Activated CD4-positive, alpha-beta T cell treated with anti-CD3 and anti-CD28 coated beads, Interleukin-2, amount 50 U/mL, for 1 hour (primary cell): ENCODE results near the gene CAMK4.
"Not testable (repeated sequence)": the region's sequence is repeated elsewhere in the genome, so short reads cannot be mapped to it uniquely, and the experiment has no call there.

Experiments
- DNase-seq: peaks from one replicate; pipeline ENCODE4 v3.0.0-alpha.2; 2020

CAMK4 gene

DNA sequence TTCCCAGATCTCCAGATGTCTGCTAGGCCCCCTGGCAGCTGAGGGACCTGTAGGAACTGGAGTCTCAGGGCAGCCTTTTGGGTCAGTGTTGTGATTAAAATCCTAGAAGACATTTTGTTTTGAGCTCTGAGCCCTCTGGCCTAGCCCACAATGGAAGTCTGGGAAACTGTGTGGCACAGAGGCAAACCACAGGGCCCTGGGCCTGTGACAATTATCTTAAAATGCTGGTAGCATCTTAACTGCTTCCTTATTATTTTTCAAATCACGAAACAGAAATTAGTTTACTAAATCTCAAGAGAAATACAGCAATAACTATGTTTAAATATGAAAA, 162.6 kb downstream of the CAMK4 start:
- no peak for DNase-seq

DNA sequence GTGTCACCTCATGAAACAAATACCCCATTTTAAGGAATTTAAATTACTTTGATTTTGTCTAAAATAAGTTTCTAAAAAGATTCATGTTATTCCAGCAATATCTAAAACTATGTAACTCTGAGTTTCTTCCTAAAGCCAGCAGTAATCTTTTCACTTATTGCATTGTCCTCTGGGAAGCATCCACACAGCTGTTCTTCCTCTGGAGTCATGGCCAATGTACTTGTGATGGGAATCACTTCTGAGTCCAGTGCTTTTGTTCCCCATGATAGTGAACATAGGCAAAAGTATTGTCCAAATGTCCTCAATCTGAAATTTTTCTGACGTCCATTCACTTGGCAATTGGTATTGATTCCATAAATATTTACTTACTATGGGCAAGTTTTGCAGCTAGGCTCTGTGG, 163.2 kb downstream of the CAMK4 start:
- DNase-seq: no peak

DNA sequence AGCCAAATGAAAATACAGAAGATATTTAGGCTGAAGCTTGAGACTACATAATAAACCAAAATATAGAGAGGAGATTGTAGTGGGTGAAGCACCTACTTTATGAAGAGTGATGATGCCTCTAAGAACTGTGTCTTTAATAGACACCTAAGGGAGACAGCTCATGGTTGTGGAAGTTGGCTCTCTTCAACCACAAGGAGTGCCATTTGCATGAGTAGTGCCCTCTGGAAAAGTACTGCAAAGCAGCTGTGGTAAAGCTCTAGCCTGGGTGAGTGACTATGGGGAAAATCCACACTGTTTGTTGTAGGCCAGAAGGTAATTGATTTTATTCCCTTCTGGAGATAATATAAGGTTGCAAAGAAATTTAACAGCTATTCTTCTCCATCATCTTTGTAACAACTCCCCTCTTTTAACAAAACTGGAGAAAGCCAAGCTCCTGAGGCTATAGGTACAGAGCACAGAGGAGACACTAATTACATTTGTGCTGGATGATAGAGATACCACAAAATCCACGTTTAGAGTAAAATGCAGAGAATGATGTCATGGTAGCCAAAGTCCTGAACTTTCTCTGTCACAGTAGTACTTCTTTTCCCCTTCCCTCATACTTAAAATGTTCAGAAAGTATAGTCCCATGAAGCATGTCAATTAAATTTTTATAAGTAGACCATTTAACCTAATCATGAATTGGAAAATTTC, 165.4 kb downstream of the CAMK4 start:
- DNase-seq: no peak

DNA sequence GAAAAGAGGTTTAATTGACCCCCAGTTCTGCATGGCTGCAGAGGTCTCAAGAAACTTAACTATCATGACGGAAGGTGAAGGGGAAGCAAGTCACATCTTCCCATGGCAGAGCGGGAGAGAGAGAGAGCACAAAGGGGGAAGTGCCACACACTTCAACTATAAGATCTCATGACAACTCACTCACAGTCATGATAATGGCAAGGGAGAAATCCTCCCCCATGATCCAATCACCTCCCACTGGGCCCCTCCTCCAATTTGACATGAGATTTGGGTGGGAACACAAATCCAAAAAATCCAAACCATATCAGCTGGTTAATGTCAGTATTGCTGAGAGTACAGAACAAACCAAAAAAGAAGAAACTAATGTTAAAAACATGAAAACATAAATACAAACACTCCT, 168.0 kb downstream of the CAMK4 start:
- no peak for DNase-seq

DNA sequence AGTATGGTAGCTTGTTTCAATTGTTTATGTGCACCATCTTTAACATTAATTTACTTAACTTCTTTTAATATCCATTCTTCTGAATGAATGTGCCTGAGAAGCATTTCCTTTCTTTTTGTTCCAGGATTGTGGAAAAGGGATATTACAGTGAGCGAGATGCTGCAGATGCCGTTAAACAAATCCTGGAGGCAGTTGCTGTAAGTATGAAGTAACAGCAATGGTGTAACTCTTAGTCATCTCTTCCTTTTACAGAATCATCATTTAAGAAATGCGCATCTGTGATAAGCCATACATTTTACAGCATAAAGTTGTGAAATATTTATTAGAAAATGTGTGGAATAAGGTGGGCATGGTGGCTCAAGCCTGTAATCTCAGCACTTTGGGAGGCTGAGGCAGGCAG, 170.4 kb downstream of the CAMK4 start:
- no peak for DNase-seq

DNA sequence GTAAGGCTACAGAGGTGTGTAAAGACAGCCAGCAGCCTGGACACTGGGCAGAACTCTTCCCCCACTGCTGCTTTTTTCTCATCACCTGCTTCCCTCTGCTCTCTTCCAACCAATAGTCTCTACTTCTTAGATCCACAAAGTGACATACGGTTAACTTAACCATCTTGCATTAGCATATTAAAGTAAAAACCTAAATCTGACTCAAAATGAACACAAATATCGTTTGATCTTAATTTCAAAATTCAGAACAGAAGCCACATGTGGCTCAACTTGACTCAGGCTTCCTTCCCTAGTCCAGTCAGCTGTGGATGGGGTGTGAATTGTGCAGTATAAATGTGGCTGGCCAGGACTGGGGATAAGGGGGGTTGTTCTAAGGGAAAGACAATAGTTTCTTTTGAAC, 173.8 kb downstream of the CAMK4 start:
- DNase-seq: no peak

DNA sequence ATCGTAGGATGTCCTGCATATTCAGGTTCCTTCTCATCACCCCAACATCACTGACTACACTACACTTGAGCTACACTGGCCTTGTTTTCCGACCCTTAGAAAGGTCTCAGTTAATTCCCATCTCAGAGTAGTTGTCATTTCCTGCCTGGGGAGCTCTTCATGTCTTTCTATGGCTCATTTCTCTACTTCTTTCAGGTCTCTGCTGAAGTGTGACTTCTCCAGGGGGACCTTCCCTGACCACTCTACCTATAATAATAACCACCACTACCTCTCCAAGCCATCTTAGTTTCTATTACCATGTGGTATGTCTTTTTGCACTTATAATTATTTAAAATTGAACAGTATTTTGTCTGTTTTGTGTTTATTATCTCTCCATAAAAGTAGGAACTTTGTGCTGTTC, 174.9 kb downstream of the CAMK4 start:
- DNase-seq: no peak

DNA sequence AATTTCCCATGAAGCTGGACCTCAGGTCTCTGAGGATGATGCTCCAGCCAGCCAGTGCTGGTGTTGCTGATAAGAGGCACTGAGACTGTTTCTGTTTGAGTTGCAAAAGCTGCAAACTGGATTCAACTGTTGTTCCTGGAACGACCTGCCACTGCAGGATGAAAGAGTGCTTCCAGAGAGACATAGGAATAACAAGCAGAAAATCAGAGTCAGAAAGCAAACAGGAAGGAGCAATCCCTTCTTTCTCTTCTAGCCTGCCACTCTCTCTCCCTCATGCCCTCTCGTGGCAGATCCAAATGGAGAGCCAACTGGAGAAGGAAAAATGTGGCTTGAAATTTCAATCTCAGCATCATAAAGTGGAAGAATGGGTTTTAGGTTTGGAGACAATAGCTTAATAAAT, 177.7 kb downstream of the CAMK4 start:
- DNase-seq: no peak

DNA sequence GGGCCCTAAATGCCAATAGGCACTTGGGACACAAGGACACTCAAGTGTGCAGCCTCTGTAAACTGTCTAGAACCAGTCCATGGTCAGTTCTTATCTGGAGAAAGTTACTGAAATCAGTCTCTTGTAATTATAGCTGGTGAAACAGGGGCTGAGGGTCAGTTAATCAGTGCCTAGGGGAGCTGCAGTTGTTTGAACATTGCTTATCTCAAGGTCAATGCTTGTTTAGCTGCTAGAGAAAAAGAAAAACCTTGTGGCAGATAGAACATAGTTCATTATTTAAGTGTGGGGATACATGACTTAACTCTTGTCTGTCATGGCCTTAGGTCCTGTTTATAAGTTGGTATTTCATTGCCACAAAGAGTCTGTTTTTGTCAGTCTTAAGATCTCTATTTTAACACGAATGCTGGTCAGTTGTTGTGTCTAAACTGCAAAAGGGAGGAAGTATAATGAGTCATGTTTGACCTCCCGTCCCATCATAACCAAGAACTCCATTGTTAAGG, 180.1 kb downstream of the CAMK4 start:
- DNase-seq: no peak

DNA sequence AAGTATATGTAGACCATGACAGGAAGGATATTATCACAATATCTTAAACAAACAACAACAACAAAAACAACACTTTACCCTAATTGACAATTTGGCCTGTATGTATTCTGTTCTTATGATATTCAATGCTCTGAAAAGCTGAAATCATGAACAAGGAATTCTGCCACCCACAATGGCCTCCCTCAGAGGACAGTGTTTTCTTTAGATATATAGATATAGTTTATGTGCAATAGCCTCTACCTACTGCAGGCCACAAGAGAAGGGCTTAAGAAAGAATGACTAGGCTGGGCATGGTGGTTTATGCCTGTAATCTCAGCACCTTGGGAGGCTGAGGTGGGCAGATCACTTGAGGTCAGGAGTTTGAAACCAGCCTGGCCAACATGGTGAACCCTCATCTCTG, 183.4 kb downstream of the CAMK4 start:
- DNase-seq: no peak

DNA sequence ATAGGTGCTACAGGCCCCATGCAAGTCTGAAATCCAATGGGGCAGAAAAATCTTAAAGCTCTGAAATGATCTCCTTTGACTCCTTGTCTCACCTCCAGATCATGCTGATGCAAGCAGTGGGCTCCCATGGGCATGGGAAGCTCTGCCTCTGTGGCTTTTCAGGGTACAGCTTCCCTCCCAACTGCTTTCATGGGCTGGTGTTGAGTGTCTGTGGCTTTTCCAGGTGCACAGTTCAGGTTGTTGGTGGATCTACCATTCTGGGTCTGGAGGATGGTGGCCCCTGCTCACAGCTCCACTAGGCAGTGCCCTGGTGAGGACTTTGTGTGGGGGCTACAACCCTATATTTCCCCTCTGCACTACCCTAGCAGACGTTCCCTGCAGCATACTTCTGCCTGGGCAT, 184.6 kb downstream of the CAMK4 start:
- no peak for DNase-seq

DNA sequence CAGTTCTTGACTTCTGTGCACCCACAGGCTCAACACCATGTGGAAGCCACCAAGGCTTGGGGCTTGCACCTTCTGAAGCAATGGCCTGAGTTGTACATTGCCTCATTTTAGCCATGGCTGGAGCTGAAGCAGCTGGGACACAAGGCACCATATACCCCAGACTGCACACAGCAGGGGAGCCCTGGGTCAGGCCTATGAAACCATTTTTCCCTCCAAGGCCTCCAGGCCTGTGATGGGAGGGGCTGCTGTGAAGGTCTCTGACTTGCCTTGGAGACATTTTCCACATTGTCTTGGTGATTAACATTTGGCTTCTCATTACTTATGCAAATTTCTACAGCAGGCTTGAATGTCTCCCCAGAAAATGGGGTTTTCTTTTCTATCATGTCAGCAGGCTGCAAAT, 185.1 kb downstream of the CAMK4 start:
- not testable (repeated sequence) for DNase-seq

DNA sequence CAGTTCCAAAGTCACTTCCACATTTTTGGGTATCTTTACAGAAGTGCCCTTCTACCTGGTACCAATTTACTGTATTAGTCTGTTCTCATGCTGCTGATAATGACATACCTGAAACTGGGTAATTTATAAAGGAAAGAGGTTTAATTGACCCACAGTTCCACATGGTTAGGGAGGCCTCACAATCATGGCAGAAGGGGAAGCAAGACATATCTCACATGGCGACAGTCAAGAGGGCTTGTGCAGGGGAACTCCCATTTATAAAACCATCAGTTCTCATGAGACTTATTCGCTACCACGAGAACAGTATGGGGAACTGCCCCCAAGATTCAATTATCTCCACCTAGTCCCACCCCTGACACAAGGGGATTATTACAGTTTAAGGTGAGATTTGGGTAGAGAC, 185.9 kb downstream of the CAMK4 start:
- DNase-seq: not testable (repeated sequence)

DNA sequence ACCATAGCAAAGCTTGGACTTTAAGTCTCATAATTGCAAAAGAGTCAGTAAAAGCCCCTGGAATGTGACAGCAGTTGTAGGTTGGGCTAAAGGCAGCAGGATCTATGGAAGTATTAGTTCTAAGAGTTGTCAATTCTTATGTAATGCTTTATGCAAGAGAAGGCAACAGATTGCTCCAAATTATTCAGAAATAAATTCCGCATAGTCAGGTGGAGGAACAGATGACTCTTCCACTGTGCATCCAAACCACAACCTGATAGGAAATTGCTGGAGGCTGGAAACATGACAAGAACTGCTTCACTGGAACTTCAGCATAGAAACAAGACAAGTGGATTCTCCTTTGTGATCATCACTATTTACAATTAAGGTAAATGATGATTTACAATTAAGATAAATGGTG, 187.1 kb downstream of the CAMK4 start:
- DNase-seq: no peak

DNA sequence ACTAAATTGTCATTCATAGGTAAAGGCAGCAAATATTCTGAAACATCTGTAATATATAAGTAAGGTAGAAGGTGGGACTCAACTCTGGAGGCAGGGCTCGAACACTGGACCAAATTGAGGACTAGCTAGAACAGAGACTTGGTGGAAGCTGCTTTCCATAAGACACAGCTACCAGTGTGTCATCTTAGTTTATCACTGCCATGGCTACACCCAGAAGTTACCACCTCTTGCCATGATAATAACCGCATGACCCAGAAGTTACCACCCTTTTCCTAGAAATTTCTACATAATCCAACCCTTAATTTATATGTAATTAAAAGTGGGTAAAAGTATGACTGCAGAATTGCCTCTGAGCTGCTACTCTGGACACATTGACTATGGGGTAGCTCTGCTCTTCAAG, 188.4 kb downstream of the CAMK4 start:
- DNase-seq: no peak

DNA sequence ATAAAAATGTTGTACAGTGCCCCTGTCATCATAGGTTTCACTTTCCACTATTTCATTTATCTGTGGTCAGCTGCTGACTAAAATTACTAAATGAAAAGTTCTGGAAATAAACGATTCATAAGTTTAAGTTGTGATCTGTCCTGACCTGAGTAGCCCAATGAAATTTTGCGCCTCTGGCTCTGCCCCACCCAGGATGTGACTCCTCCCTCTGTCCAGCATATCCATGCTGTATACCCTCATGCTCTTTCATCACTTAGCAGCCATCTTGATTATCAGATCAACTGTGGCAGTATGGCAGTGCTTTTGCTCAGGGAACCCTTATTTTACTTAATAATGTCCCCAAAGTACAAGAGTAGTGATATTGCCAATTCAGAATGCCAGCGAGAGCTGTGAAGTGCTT, 190.9 kb downstream of the CAMK4 start:
- DNase-seq: no peak

DNA sequence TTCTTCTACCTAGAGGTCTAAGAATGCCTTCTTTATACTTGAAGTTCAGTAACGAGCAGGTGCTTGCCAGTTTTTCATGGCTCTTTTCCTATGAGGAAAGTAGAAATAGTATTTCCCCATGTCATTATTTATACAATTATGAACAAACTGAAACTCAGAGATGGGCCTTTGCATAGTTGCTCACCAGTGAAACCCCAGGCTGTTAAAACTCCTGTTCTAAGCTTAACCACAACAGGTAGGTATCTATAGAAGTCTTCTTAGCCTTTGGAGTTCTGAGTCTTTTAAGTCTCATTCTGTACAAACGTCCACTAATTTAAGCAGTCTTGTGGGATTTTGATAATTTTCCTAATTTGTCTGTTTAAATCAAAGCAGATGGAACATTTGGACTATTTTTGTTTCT, 198.1 kb downstream of the CAMK4 start:
- no peak for DNase-seq

DNA sequence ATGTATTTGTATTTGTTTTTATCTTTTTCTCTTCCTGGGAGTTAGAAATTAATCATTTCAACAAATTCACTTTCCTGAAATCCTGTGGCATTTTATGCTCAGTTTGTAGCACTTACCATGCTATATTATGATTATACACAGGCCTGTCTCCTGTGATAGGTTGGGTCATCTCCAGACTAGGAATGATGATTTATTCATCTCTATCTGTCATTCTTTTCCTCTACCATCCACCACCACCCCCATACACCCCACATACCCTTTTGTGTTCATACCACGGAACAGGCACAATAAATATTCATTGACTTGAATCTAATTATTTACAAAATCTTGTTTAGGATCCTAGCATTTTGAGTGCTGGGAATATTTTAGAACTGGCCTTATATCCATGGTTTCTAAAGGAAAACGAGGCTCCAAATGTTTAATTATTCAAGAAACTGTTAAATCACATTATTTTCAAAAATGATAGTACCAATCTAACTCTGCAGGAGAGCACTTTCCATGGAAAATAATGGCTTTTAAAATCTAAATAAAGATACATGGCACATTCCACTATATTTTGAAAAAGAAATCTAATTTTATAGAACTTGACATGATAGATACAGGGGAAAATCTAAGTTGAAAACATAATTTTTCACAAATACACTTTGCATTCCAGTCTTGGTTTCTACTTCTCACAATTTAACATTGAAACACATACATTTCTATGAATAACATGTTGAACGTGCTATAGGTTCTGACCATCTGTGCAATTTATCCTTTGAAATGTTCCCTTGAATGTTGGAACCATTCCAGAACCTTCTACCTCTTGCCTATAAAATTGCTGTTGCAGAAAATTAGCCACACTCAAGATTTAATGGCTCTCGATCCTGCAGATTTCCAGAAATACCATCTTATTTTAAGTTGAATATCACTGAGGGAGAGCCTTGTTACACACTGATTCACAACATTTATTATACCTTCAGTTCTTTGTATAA, 198.8 kb downstream of the CAMK4 start:
- no peak for DNase-seq

DNA sequence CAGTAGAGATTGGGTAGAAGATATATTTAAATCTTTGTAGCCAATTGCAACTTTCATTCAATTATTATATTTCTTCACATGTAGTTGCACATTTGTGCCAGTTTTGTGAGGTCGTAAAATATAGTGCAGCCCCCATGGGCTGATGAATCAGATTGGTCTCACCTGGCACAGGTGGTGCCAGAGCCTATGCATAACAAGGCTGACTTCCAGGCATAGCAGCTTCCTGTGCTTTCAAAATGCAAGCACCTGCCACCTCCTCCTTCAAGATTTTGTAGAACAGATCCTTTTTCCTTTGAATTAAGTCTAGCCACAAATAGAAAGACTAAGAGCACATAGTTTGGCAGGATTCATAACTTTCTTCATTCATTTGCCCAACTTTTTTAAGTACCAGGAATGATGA, 201.0 kb downstream of the CAMK4 start:
- no peak for DNase-seq

DNA sequence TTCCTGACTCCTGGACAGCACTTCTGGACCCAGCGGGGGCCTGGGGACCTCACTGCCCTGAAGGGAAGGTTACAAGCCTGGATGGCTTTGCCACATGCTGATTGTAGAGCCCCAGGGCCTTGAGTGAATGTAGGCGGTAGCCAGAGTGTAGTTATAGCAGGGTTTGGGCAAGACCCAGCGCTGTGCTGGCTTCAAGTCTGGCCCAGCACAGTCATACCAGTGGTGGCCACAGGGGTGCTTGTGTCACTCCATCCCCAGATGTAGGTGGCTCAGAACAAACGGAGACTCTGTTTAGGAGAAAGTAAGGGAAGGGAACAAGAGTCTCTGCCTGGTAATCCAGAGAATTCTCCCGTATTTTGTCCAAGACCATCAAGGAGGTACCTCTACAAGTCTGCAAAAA, 203.6 kb downstream of the CAMK4 start:
- no peak for DNase-seq

DNA sequence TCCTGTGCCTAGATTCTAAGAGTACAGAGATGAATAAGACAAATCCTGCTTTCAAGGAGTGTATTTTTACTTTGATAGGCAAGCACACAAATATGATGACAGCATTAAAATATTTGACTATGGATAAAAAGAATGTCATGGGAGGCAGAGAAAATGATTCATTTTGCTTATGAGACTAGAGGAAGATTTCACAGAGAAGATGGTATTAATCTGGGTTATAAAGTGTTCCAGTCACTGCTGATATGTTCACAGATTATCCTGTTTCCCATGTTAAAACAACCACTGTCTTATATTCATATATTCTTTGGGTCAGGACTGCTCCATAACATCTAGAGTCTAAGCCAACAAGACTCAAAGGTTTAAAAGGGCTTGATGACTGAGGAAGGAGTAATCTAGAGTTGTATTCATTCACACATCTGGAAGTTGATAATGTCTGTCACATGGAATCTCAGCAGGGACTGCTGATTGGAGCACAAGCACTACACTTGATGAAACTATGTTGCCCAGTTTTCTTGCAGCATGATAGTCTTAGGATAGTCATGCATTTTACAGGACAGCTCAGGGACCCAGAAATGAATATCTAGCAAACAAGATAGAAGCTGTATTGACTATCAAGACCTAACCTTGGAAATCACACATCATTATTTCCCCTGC, 208.8 kb downstream of the CAMK4 start:
- DNase-seq: no peak

DNA sequence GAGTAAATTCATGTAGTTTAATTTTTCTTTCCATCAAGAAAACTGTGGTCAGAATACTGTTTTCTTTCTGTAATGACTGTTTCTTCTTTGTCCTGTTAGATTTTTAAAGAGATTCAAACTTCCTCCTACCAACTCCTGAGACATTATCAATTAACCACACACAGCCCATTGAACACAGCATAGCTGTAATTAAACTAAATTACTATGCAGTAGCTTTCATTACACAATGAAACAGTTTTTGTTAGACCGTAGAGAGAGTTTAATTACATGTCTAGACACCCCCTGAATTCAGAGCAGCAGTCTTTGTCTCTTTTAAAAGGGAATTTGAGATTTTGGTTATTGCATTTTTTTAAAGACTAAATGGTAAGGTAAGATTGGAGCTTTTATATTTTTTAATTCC, 210.6 kb downstream of the CAMK4 start:
- DNase-seq: no peak

DNA sequence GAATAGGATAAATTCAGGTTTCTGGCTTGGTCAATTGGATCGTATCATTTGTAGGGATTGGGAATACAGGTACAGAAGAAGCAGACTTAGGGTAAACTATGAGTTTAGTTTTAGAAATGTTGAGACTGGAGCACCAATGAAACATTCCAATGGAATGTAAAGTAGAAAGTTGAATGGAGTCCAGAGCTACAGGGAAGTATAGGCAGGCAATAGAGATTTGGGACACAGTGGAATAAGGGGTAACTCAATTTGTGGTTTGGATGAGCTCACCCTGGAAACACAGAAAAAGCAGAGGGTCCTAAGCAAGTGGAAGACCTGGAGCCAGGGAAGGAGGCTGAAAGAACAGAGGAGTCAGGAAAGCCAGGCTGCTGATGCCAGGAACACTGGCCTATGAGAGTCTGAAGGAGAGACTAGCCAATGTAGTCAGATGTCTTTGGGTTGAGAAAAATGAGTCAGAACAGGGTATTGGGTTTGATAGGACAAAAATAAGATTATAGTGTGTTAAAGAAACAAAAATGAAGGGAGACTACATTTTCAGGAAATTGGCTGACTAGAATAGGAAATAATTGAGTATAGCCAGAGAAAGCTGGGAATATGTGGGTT, 215.4 kb downstream of the CAMK4 start:
- DNase-seq: no peak
